HG02588 (cell line): Measurements from ENCODE around the gene TNS1.

Source experiments
- ATAC-seq: cut with Tn5 transposase; IDR thresholded peaks from one replicate; pipeline ENCODE4 v1.9.1; 2021; ENCODE audit warnings: mild to moderate bottlenecking, moderate library complexity; ENCODE audit not compliant: unreplicated experiment

The TNS1 gene

GRCh38 chr2:218017211-218018053 lies 14.6 kb upstream of the TNS1 start:
- ATAC-seq, result no peak

GRCh38 chr2:218016810-218017209 lies 14.0 kb upstream of the TNS1 start:
- no peak for ATAC-seq

- no peak for ATAC-seq
Observed at GRCh38 chr2:218015586-218016521, 13.1 kb upstream of the TNS1 start.

GRCh38 chr2:218014706-218015585 lies 12.2 kb upstream of the TNS1 start:
- ATAC-seq, result no peak

- no peak for ATAC-seq
Observed at GRCh38 chr2:218013289-218013688, 10.5 kb upstream of the TNS1 start.

GRCh38 chr2:218012284-218012683 lies 9.5 kb upstream of the TNS1 start:
- no peak for ATAC-seq

GRCh38 chr2:218011653-218012040 lies 8.9 kb upstream of the TNS1 start:
- ATAC-seq, result no peak

- ATAC-seq, result no peak
Observed at GRCh38 chr2:218010984-218011652, 8.3 kb upstream of the TNS1 start.

- no peak for ATAC-seq
Observed at GRCh38 chr2:218010140-218010983, 7.6 kb upstream of the TNS1 start.

- ATAC-seq, result no peak
Observed at GRCh38 chr2:218009765-218010139, 7.0 kb upstream of the TNS1 start.

- no peak for ATAC-seq
Observed at GRCh38 chr2:218009231-218009630, 6.4 kb upstream of the TNS1 start.

- ATAC-seq, result no peak
Observed at GRCh38 chr2:218008060-218009040, 5.6 kb upstream of the TNS1 start.

- ATAC-seq, result no peak
Observed at GRCh38 chr2:218006741-218007140, 3.9 kb upstream of the TNS1 start.

GRCh38 chr2:218005486-218005885 lies 2.7 kb upstream of the TNS1 start:
- ATAC-seq, result no peak

GRCh38 chr2:218005028-218005427 lies 2.2 kb upstream of the TNS1 start:
- ATAC-seq, result no peak

GRCh38 chr2:218003981-218004419 lies 1.2 kb upstream of the TNS1 start:
- ATAC-seq, result no peak

GRCh38 chr2:218003281-218003944 lies 618 bp upstream of the TNS1 start:
- no peak for ATAC-seq
